BE2C (cell line): ENCODE results near the gene XAGE3.

Experiments used
- DNase-seq: peaks from one replicate; pipeline ENCODE4 v3.0.0-alpha.2; 2020
- H3K27me3 ChIP-seq: fragments of 250-450 bp; sonication (Bioruptor Pico); 2 replicates; pipeline ENCODE4 v1.5.1; 2020; ENCODE audit warnings: mild to moderate bottlenecking
- H3K36me3 ChIP-seq: fragments of 250-450 bp; sonication (Bioruptor Pico); 2 replicates; pipeline ENCODE4 v1.5.1; 2020; ENCODE audit warnings: mild to moderate bottlenecking
- H3K4me1 ChIP-seq: fragments of 250-450 bp; sonication (Bioruptor Pico); 2 replicates; pipeline ENCODE4 v1.5.1; 2020
- H3K4me3 ChIP-seq: 2 replicates; pipeline ENCODE4 v1.5.1; 2011; ENCODE audit warnings: low read depth, low read length
- H3K9me3 ChIP-seq: fragments of 250-450 bp; sonication (Bioruptor Pico); 2 replicates; pipeline ENCODE4 v1.5.1; 2020
- CTCF ChIP-seq: IDR thresholded peaks from 2 replicates; pipeline ENCODE4 v1.5.1; 2012; ENCODE audit warnings: mild to moderate bottlenecking, low read depth, low read length

Gene XAGE3

GRCh38 chrX:52839137-52839536, 28.7 kb downstream of the XAGE3 start:
- Histone ChIP-seq H3K36me3 (no peaks in the 10 kb centered on the region), H3K27me3 (no peaks in the 10 kb centered on the region), H3K4me1 (no peaks in the 10 kb centered on the region), H3K4me3 (no peak overlapping the region), H3K9me3 (no peaks in the 10 kb centered on the region)
- TF ChIP-seq CTCF, result no peak
- DNase-seq, result no peak

GRCh38 chrX:52830551-52830950, 37.3 kb downstream of the XAGE3 start:
- Histone ChIP-seq H3K36me3 (no peaks in the 10 kb centered on the region), H3K27me3 (no peaks in the 10 kb centered on the region)
- no peak for TF ChIP-seq CTCF

DNA sequence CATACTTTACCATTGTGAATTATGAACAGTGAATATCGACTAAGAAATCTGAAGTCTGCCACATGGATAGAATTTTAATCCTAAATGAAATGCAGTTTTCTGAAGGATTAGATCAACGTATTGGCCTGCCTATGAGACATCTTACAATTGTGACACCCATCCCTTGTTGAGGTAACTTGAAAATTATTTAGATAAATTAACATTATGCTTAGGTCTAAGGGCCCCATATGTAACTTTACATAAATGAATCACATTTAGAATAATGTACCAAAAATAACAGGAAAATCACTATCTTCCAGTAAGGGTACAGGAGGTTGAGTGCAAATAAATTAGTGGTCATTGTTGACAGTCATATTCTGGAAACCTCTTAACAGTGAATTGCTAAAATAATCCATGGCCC, 43.3 kb downstream of the XAGE3 start:
- no peak for TF ChIP-seq CTCF
- Histone ChIP-seq H3K4me1 (no peaks in the 10 kb centered on the region), H3K4me3 (no peak overlapping the region), H3K9me3 (no peaks in the 10 kb centered on the region), H3K27me3 (no peaks in the 10 kb centered on the region), H3K36me3 (no peaks in the 10 kb centered on the region)
- DNase-seq, result no peak

More at GRCh38 chrX:52830551-52830950, 37.3 kb downstream of the XAGE3 start:
- DNase-seq, result no peak
- Histone ChIP-seq H3K9me3 (no peaks in the 10 kb centered on the region), H3K4me3 (no peak overlapping the region), H3K4me1 (no peaks in the 10 kb centered on the region)

DNA sequence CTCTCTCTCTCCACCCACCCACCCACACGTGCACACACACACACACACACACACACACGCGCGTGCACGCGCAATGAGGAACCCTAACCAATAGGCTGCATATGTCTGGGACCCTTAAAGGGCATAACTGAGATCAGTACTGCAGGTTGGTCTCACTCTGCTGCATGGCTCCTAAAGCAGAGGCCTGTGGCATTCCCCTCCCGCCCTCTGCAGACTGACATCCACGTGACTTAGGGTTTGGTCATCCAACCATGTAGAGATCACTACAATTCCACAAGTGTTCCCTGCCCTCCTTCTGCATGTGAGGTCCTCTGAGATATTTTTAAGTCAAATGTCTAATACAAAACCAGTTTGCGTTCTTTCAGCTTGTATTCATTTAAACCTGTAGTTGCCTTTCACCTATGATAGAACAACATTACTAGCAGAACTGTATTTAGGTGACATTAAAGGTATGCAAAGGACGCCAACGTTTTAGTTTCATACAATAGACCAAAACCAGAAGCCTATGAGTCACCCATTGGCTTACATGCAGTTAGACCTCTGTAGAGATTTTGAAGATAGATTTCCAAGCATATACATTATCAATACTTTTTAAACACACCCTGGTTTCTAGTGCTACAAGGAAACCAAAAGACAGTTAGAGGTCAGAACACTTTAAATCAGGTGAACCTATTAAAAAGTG, 46.7 kb downstream of the XAGE3 start:
- TF ChIP-seq CTCF, result no peak
- Histone ChIP-seq H3K36me3 (no peaks in the 10 kb centered on the region), H3K4me3 (no peak overlapping the region), H3K4me1 (no peaks in the 10 kb centered on the region), H3K27me3 (no peaks in the 10 kb centered on the region), H3K9me3 (no peaks in the 10 kb centered on the region)
- no peak for DNase-seq

GRCh38 chrX:52819788-52820187, 48.1 kb downstream of the XAGE3 start:
- H3K4me3 ChIP-seq, result no peak overlapping the region
- no peak for TF ChIP-seq CTCF
- H3K4me1 ChIP-seq, result no peaks in the 10 kb centered on the region
- H3K9me3 ChIP-seq, result no peaks in the 10 kb centered on the region
- DNase-seq, result no peak
- no peaks in the 10 kb centered on the region for H3K27me3 ChIP-seq
- H3K36me3 ChIP-seq, result no peaks in the 10 kb centered on the region
